Sigmoid colon (tissue), 4 donors: Measurements from ENCODE around the gene NCKAP5.

Experiments used
- EP300 ChIP-seq, 4 donors: sonication (generic); formaldehyde crosslinking; IDR thresholded peaks; one replicate each; pipeline ENCODE4 v1.6.1; 2017; ENCODE audit warnings: antibody characterized with exemption in 4 of 4
- POLR2A ChIP-seq, 2 donors: fragments of 450-650 bp; IDR thresholded peaks; one replicate each; pipeline ENCODE4 v1.6.1; 2016; ENCODE audit warnings: antibody characterized with exemption in 2 of 2, mild to moderate bottlenecking in 2 of 2, moderate library complexity in 2 of 2
- POLR2AphosphoS5 ChIP-seq, 4 donors: sonication (generic); formaldehyde crosslinking; IDR thresholded peaks; one replicate each; pipeline ENCODE4 v1.6.1; 2017; ENCODE audit warnings: antibody characterized with exemption in 4 of 4
- TF ChIP-seq, protein P1 (sequence below), 4 experiments: fragments of 450-650 bp in 3 of 4; fragments of 200-600 bp in 1 of 4; IDR thresholded peaks; one replicate each; pipeline ENCODE4 v1.5.1; 2016 to 2019; ENCODE audit warnings: antibody characterized with exemption in 4 of 4, mild to moderate bottlenecking in 3 of 4, moderate library complexity in 2 of 4

GRCh38 chr2:132984731-132985130 lies 583.5 kb downstream of the NCKAP5 start:
- TF ChIP-seq, protein P1, sequence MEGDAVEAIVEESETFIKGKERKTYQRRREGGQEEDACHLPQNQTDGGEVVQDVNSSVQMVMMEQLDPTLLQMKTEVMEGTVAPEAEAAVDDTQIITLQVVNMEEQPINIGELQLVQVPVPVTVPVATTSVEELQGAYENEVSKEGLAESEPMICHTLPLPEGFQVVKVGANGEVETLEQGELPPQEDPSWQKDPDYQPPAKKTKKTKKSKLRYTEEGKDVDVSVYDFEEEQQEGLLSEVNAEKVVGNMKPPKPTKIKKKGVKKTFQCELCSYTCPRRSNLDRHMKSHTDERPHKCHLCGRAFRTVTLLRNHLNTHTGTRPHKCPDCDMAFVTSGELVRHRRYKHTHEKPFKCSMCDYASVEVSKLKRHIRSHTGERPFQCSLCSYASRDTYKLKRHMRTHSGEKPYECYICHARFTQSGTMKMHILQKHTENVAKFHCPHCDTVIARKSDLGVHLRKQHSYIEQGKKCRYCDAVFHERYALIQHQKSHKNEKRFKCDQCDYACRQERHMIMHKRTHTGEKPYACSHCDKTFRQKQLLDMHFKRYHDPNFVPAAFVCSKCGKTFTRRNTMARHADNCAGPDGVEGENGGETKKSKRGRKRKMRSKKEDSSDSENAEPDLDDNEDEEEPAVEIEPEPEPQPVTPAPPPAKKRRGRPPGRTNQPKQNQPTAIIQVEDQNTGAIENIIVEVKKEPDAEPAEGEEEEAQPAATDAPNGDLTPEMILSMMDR (IDR thresholded peaks at IDR 0.05) = no peak
- no peak for TF ChIP-seq POLR2AphosphoS5 (IDR thresholded peaks at IDR 0.05)
- TF ChIP-seq POLR2A (IDR thresholded peaks at IDR 0.05) = no peak
- no peak for TF ChIP-seq EP300 (IDR thresholded peaks at IDR 0.05)
